Activated gamma-delta T cell treated with Interleukin-2 at 50 U/mL for 16 hours (primary cell): ENCODE measurements around the gene CYFIP1.
A peak's percentile ranks its signal among the peaks of the same experiment; 100 is the strongest.

ENCODE experiments used
- DNase-seq: peaks from one replicate; pipeline ENCODE4 v3.0.0-alpha.2; 2020

CYFIP1 gene

DNA sequence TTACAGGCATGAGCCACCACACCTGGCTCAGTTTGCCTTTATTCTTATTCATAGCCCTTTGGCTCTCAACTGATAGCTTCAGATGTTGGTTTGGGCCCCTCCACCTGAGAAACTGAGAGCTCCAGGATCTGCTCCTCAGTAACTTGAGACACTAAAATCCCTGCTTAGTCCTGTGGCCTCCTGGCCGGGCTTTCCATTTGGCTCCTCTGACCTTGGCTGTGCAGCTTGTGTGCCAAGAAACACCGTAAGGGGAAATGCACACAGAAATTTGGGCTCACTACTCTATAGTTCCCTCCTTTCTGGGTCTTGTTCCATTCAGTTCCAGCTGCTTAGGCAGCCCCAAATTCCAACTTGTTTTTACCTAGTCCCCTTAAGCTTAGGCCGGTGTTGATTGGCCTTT, 116.8 kb downstream of the CYFIP1 start:
- no peak for DNase-seq

GRCh38 chr15:22861161-22861560, 119.0 kb downstream of the CYFIP1 start:
- no peak for DNase-seq

DNA sequence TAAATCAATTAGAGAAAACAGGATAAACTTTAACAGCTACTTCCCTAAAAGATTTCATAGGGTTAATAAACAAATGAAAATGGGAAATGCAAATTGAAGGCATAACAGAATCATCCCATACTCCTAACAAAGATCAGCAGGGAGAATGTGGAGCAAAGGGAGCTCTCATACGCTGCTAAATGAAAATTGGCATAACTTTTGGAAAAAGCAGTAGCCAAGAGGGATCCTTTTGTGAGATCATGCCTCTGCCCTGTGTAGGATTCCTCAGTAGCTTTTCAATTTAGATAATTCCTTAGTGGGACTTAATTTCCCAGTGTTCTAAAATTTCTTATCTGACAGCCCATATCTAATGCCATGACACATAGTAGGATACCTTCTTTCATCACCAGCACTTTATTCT, 123.5 kb downstream of the CYFIP1 start:
- DNase-seq = no peak

GRCh38 chr15:22855791-22856190, 124.4 kb downstream of the CYFIP1 start:
- no peak for DNase-seq

DNA sequence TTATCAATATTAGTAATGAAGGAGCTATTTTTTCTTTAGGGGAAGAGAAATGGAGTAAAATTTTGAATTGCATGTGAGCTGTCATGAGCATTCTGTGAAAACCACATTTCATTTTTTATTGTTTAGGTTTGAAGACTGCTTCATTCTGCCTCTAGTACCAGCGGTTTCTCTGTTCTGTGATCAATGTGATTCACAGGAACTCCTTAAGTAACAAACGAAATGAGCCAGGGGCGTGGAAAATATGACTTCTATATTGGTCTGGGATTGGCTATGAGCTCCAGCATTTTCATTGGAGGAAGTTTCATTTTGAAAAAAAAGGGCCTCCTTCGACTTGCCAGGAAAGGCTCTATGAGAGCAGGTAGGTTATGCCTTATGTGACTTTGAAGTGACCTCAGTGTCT, 128.7 kb downstream of the CYFIP1 start:
- DNase-seq = no peak

DNA sequence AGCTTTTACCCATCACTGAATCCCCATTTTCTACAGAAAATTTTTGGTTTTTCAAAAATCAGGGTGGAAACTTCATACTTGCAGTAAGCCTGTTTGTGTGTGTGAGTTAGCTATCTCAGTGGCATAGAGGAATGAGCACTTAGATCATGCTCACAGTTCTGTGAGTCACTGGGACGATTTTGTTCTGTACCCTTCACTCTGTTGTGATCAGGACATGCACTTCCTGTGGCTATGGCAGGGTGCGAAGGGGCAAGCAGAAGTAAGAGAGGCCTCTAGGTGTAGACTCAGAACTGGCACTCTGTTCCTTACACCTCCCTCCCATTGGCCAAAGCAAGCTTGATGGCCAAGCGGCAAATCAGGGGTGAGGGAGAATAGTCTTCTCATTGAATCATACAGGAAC, 130.1 kb downstream of the CYFIP1 start:
- no peak for DNase-seq

DNA sequence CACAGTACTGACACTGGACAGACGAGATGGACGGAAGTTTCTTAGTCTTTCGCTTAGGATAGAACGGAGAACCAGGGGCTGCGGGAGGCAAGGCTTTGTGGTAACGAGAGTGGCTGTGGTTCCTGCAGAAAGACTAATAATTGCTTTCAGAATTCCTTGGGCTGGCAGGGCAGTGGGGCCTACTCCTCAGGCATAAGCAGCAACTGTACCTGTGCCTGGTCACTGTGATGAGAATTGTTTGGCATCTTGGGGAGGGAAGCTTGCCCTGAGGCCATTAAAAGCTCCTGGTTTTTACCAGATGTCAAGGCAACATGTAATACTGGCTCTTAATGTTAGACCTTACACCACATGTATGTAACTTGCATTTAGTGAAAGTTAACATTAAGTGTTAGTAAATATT, 134.1 kb downstream of the CYFIP1 start:
- no peak for DNase-seq

GRCh38 chr15:22845289-22845900, 134.8 kb downstream of the CYFIP1 start:
- DNase-seq = no peak

DNA sequence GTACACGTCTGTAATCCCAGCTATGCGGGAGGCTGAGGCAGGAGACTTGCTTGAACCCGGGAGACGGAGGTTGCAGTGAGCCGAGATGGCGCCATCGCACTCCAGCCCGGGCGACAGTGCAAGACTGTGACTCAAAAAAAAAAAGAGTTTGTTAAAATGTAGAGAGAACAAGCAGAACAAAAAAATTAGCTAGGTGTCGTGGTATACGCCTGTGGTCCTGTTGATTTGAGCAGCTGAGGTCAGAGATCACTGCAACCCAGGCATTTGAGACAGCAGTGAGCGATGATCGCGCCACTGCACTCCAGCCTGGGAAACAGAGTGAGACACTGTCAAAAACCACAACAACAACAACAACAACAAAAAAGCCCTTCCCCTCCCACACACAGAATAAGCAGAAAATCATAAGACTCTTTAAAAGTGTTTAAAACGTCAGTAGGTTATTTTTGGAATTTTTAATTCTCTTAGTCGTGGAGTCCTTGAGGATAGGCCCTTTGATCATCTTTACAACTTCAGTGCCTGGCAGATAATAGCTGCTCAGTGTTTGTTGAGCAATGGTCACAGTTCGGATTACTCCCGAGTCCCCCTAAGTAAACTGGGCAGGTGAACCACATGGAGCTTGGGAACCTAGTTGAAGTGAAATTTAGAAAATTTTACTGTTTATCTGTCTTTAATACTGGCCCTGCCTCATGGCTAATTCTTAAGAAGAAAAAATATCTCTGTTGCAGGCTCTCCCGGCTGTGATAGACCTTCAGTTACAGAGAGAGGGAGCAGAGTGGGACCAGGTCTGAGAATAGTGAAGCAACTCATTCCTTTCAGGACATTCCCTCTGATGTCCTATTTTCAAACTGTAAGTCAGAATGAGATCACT, 135.5 kb downstream of the CYFIP1 start:
- no peak for DNase-seq

DNA sequence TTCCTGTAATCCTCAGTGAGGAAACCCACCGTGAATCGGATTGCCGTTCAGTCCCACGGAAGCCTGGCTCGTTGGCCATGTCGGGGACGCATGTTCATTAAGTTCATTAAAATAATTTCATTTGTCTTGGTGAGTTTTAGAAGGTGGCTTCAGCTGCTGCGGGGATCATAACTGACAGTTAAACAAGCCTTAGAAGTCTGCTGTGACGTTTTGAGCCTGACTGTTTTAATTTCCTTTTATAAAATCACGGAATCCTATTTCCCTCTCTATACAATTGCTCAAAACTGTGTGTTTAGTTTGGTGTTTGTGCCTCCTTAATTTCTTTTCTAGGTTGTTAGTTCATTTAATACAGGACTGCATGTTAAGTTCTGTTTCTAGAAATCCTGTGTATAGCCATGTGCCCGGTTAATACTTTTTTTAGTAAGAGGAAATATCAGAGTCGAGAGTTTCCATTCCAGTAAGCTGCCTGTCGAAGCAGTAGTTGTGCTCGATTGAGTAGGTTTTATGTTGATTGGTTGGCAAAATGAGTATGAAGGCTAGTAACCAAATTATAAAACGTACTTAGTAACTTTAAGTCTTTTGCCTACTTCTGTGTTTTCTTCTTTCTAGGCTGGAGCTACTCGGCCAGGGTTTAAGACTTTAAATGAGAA, 141.0 kb downstream of the CYFIP1 start:
- no peak for DNase-seq

DNA sequence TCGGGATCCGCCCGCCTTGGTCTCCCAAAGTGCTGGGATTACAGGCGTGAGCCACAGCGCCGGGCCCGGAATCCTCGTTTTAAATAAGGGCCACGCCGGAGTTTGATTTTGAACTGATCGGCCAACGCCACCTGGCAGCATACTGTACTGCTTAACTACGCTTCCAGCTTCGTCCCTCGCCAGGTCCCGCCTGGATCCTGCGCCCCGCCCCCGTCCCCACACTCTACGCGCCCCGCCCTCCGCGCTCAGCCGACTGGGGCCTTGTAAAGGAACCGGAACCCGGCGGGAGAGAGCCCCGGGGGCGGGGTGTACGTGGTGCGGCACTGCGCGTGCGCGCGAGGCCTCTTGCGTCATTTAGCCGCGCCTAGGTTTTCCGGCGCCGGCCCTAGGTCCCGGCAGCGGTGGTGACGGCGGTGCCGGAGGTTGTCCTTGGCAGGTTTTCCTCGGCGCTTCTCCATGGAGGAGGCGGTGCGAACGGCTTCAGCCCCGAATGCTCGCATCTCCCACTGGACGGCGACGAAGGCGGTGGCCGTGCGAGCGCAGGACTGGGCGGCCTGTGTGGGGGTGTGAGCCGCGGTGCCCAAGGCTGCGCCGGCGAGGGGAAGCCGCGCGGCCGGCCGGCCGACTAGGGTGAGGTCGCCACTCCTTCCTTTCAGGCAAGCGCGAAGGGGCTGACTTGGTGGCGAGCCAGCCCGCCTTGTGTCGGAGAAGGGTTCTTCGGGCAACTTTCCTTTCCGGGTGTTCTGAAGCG, 141.7 kb downstream of the CYFIP1 start, which contains the start of gene NIPA2:
NIPA2 (plus strand) TSS at position 375 of the 751 bp plus-strand sequence. CDS start 13,066 bp downstream, outside the sequence.
- DNase-seq = peak; percentile 98

- no peak for DNase-seq
Measured at GRCh38 chr15:22831473-22831872, 148.7 kb downstream of the CYFIP1 start.

- DNase-seq = no peak
Measured at GRCh38 chr15:22827125-22827524, 153.0 kb downstream of the CYFIP1 start.

DNA sequence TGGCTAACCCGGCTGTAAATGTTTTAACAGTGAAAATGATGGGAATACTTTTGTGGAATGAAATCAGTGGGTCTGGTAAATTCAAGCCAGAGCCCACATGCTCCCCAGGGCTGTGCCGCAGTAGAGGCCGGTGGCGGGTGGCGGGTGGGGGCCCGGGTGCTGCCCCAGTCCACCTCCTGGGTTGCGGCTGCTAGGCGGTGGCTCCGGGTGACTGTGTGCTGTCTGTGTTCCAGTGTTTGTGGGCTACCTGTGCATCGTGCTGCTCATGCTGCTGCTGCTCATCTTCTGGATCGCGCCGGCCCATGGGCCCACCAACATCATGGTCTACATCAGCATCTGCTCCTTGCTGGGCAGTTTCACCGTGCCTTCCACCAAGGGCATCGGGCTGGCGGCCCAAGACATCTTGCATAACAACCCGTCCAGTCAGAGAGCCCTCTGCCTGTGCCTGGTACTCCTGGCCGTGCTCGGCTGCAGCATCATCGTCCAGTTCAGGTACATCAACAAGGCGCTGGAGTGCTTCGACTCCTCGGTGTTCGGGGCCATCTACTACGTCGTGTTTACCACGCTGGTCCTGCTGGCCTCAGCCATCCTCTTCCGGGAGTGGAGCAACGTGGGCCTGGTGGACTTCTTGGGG, 156.6 kb downstream of the CYFIP1 start:
- no peak for DNase-seq

DNA sequence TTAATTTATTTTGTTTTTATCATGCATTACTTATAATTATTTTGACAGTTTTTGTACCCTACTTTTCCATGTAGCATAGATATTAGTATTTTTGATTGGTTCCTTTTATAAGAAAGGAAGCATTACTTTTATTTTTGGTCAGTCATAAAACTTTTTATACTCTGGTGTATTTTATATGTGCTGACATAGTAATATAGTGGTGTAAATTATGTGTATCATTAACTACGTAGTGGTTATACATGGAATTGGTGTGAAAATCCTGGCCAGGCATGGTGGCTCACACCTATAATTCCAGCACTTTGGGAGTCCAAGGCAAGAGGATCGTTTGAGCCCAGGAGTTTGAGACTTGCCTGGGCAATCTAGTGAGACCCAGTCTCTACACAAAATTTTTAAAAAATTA, 160.5 kb downstream of the CYFIP1 start:
- DNase-seq = no peak
